Activated T-helper 17 cell treated with anti-CD3 and anti-CD28 coated beads, Interleukin-2, amount 50 U/mL, for 72 hours (primary cell): ENCODE measurements around the gene HCAR1. TPM values are rescaled to one million over a fixed set of nuclear protein-coding genes. Genes with fewer than 3 reads are reported as not detected.
A peak's percentile ranks its signal among the peaks of the same experiment; 100 is the strongest.
"Not testable (repeated sequence)": the region's sequence is repeated elsewhere in the genome, so short reads cannot be mapped to it uniquely, and the experiment has no call there.

Experiments used
- ATAC-seq: fragments of 150-1000 bp; cut with Tn5 transposase; replicated peaks from 2 replicates; pipeline ENCODE4 v1.10.0; 2021; ENCODE audit warnings: mild to moderate bottlenecking, moderate library complexity
- H3K27ac Mint-ChIP-seq: one replicate; pipeline ENCODE4 v1.8.0; 2022; ENCODE audit warnings: mixed read lengths
- H3K27me3 Mint-ChIP-seq: one replicate; pipeline ENCODE4 v1.8.0; 2022; ENCODE audit warnings: mixed read lengths
- H3K36me3 Mint-ChIP-seq: one replicate; pipeline ENCODE4 v1.8.0; 2022; ENCODE audit warnings: low read depth, mild to moderate bottlenecking, mixed read lengths
- H3K4me1 Mint-ChIP-seq: one replicate; pipeline ENCODE4 v1.8.0; 2022; ENCODE audit warnings: mixed read lengths
- H3K4me3 Mint-ChIP-seq: one replicate; pipeline ENCODE4 v1.8.0; 2022; ENCODE audit warnings: mild to moderate bottlenecking, mixed read lengths
- H3K9me3 Mint-ChIP-seq: one replicate; pipeline ENCODE4 v1.8.0; 2022; ENCODE audit warnings: mixed read lengths
- total RNA-seq, 2 donors: library from RNA; stranded (reverse); gene quantifications; one replicate each; pipeline ENCODE4 v1.2.3, GENCODE V29; 2022

Gene HCAR1
- total RNA-seq = under 1 TPM in 1 of 2 donors, not detected in 1; 0.64 TPM

- peak; percentile 77 for ATAC-seq
- Mint-ChIP-seq H3K4me1 (peaks cover 37% of the 10 kb centered on the region), H3K36me3 (no peaks in the 10 kb centered on the region), H3K4me3 (peak within 1 kb of the TSS; percentile 63), H3K9me3 (no peaks in the 10 kb centered on the region), H3K27ac (peak within 1 kb of the TSS; percentile 88), H3K27me3 (peaks cover 4% of the 10 kb centered on the region)
These were observed at the start of gene HCAR1 for GRCh38 chr12:122730215-122731014. Gene HCAR1, minus strand, starts transcription at chr12:122730844. Its CDS starts 505 bp downstream, at chr12:122730339.

- Mint-ChIP-seq H3K27ac (peak overlapping the region; percentile 77), H3K9me3 (no peaks in the 10 kb centered on the region), H3K4me3 (no peak overlapping the region), H3K27me3 (no peaks in the 10 kb centered on the region), H3K36me3 (peaks cover 99% of the 10 kb centered on the region), H3K4me1 (peaks cover 34% of the 10 kb centered on the region)
- no peak for ATAC-seq
These were observed 26.9 kb upstream of the HCAR1 start for GRCh38 chr12:122757568-122757967.

GRCh38 chr12:122754790-122755189, 24.1 kb upstream of the HCAR1 start:
- H3K9me3 Mint-ChIP-seq = no peaks in the 10 kb centered on the region
- no peak for ATAC-seq
- H3K27ac Mint-ChIP-seq = peak overlapping the region; percentile 98
- peaks cover 76% of the 10 kb centered on the region for H3K36me3 Mint-ChIP-seq
- no peaks in the 10 kb centered on the region for H3K27me3 Mint-ChIP-seq
- H3K4me1 Mint-ChIP-seq = peaks cover 34% of the 10 kb centered on the region
- peak overlapping the region; percentile 92 for H3K4me3 Mint-ChIP-seq

- H3K36me3 Mint-ChIP-seq = peaks cover 61% of the 10 kb centered on the region
These were observed 22.6 kb upstream of the HCAR1 start for GRCh38 chr12:122753319-122753650.

GRCh38 chr12:122752464-122753318, 22.0 kb upstream of the HCAR1 start, which contains the start of gene DENR:
Gene DENR, plus strand, starts transcription at chr12:122752824. Its CDS starts 878 bp downstream, at chr12:122753702.
- H3K27me3 Mint-ChIP-seq = no peaks in the 10 kb centered on the region
- peak; percentile 97 for ATAC-seq
- H3K9me3 Mint-ChIP-seq = no peaks in the 10 kb centered on the region
- peaks cover 33% of the 10 kb centered on the region for H3K4me1 Mint-ChIP-seq
- peaks cover 55% of the 10 kb centered on the region for H3K36me3 Mint-ChIP-seq
- H3K27ac Mint-ChIP-seq = peak within 1 kb of the TSS; percentile 98
- H3K4me3 Mint-ChIP-seq = peak within 1 kb of the TSS; percentile 92

More at GRCh38 chr12:122753319-122753650, 22.6 kb upstream of the HCAR1 start:
- H3K4me1 Mint-ChIP-seq = peaks cover 34% of the 10 kb centered on the region
- ATAC-seq = no peak
- no peaks in the 10 kb centered on the region for H3K27me3 Mint-ChIP-seq
- H3K9me3 Mint-ChIP-seq = no peaks in the 10 kb centered on the region
- peak overlapping the region; percentile 98 for H3K27ac Mint-ChIP-seq
- peak overlapping the region; percentile 92 for H3K4me3 Mint-ChIP-seq

GRCh38 chr12:122750781-122751515, 20.3 kb upstream of the HCAR1 start:
- not testable (repeated sequence) for H3K9me3 Mint-ChIP-seq, ATAC-seq, H3K27me3 Mint-ChIP-seq
- peak overlapping the region; percentile 98 for H3K27ac Mint-ChIP-seq
- peaks cover 38% of the 10 kb centered on the region for H3K36me3 Mint-ChIP-seq
- peak overlapping the region; percentile 92 for H3K4me3 Mint-ChIP-seq
- H3K4me1 Mint-ChIP-seq = peaks cover 18% of the 10 kb centered on the region

- no peaks in the 10 kb centered on the region for H3K9me3 Mint-ChIP-seq
- peaks cover 26% of the 10 kb centered on the region for H3K36me3 Mint-ChIP-seq
- H3K27me3 Mint-ChIP-seq = no peaks in the 10 kb centered on the region
- no peak overlapping the region for H3K4me3 Mint-ChIP-seq
- no peak for ATAC-seq
- H3K4me1 Mint-ChIP-seq = peaks cover 11% of the 10 kb centered on the region
- H3K27ac Mint-ChIP-seq = no peak overlapping the region
These were observed 19.1 kb upstream of the HCAR1 start for GRCh38 chr12:122749569-122750332.

- Mint-ChIP-seq H3K27me3 (no peaks in the 10 kb centered on the region), H3K4me3 (no peak overlapping the region), H3K27ac (no peak overlapping the region), H3K9me3 (no peaks in the 10 kb centered on the region), H3K36me3 (peaks cover 3% of the 10 kb centered on the region), H3K4me1 (no peaks in the 10 kb centered on the region)
- no peak for ATAC-seq
These were observed 16.8 kb upstream of the HCAR1 start for GRCh38 chr12:122747224-122748135.

- Mint-ChIP-seq H3K27me3 (no peaks in the 10 kb centered on the region), H3K9me3 (no peaks in the 10 kb centered on the region), H3K36me3 (no peaks in the 10 kb centered on the region), H3K4me3 (no peak overlapping the region), H3K27ac (no peak overlapping the region), H3K4me1 (no peaks in the 10 kb centered on the region)
- ATAC-seq = no peak
These were observed 13.4 kb upstream of the HCAR1 start for GRCh38 chr12:122743895-122744525.

GRCh38 chr12:122740351-122740750, 9.7 kb upstream of the HCAR1 start:
- no peak overlapping the region for H3K27ac Mint-ChIP-seq

GRCh38 chr12:122738571-122738970, 7.9 kb upstream of the HCAR1 start:
- ATAC-seq = no peak
- Mint-ChIP-seq H3K4me1 (peaks cover 4% of the 10 kb centered on the region), H3K27ac (no peak overlapping the region), H3K36me3 (no peaks in the 10 kb centered on the region), H3K4me3 (no peak overlapping the region), H3K27me3 (no peaks in the 10 kb centered on the region), H3K9me3 (no peaks in the 10 kb centered on the region)

More at GRCh38 chr12:122740351-122740750, 9.7 kb upstream of the HCAR1 start:
- H3K9me3 Mint-ChIP-seq = no peaks in the 10 kb centered on the region
- no peaks in the 10 kb centered on the region for H3K4me1 Mint-ChIP-seq
- H3K4me3 Mint-ChIP-seq = no peak overlapping the region
- H3K36me3 Mint-ChIP-seq = no peaks in the 10 kb centered on the region
- ATAC-seq = no peak
- H3K27me3 Mint-ChIP-seq = no peaks in the 10 kb centered on the region

- Mint-ChIP-seq H3K4me3 (peak overlapping the region; percentile 59), H3K9me3 (no peaks in the 10 kb centered on the region), H3K4me1 (peaks cover 28% of the 10 kb centered on the region), H3K27ac (peak overlapping the region; percentile 88), H3K36me3 (no peaks in the 10 kb centered on the region), H3K27me3 (peaks cover 4% of the 10 kb centered on the region)
- no peak for ATAC-seq
These were observed 2.0 kb upstream of the HCAR1 start for GRCh38 chr12:122732611-122733010.
